ENCODE data around the gene HOXA5. TPM values are rescaled to one million over a fixed set of nuclear protein-coding genes. Genes with fewer than 3 reads are reported as not detected.

Gene HOXA5
- total and polyA plus RNA-seq, 8 donors = 2.9 to 53.1 (median 10.7) TPM

GRCh38 chr7:27103489-27104226 is 39.8 kb downstream of the HOXA5 start:
- peaks cover 0 to 47% (median 15%) of the 10 kb centered on the region in 4 donors for H3K4me1 ChIP-seq
- peaks cover 6 to 98% (median 68%) of the 10 kb centered on the region in 3 donors for H3K27me3 ChIP-seq
- intact Hi-C loops (cut with DNase I; ENCODE audit: low total_unique reads) = no loop called here
- DNase-seq = peak in 1 of 2 donors; percentile 72
- H3K27ac ChIP-seq = peak overlapping the region; percentile 37 to 99 (median 94)
- peak overlapping the region; percentile 41 to 81 (median 52) for H3K4me3 ChIP-seq
- H3K9me3 ChIP-seq = peaks cover 0 to 4% (median 0%) of the 10 kb centered on the region in 4 donors
- no peaks in the 10 kb centered on the region for H3K36me3 ChIP-seq
- WGBS, 5 donors = 24 to 47% (median 38%) methylated on average over 33 to 35 of the region's 35 CpGs
- no peak for TF ChIP-seq POLR2A (IDR thresholded peaks at IDR 0.05)
- peak in 1 of 3 donors; percentile 10 for TF ChIP-seq POLR2AphosphoS5 (IDR thresholded peaks at IDR 0.05)
- no peak for TF ChIP-seq CTCF (IDR thresholded peaks at IDR 0.05)
- no peak for TF ChIP-seq EP300 (IDR thresholded peaks at IDR 0.05)

- peak within 1 kb of the TSS; percentile 41 to 81 (median 52) for H3K4me3 ChIP-seq
- DNase-seq = peak in 1 of 2 donors; percentile 86
- peak within 1 kb of the TSS; percentile 86 to 99 (median 94) for H3K27ac ChIP-seq
- 19 to 35% (median 25%) methylated on average over 29 of the region's 29 CpGs for WGBS, 5 donors
- intact Hi-C loops (cut with DNase I; ENCODE audit: low total_unique reads) = no loop called here
- H3K27me3 ChIP-seq = peaks cover 6 to 98% (median 69%) of the 10 kb centered on the region in 3 donors
- TF ChIP-seq CTCF (IDR thresholded peaks at IDR 0.05) (no peak), POLR2A (IDR thresholded peaks at IDR 0.05) (no peak), POLR2AphosphoS5 (IDR thresholded peaks at IDR 0.05) (peak in 1 of 3 donors; percentile 55), EP300 (IDR thresholded peaks at IDR 0.05) (no peak)
- peaks cover 0 to 4% (median 0%) of the 10 kb centered on the region in 4 donors for H3K9me3 ChIP-seq
- peaks cover under 1 to 46% (median 22%) of the 10 kb centered on the region in 4 donors for H3K4me1 ChIP-seq
- H3K36me3 ChIP-seq = no peaks in the 10 kb centered on the region
Observed at GRCh38 chr7:27102581-27103442, 40.7 kb downstream of the HOXA5 start, which contains the start of gene HOXA2. Gene HOXA2, minus strand, starts transcription at chr7:27102683. Its CDS starts 183 bp downstream, at chr7:27102500.

GRCh38 chr7:27101957-27102580 is 41.4 kb downstream of the HOXA5 start:
- H3K36me3 ChIP-seq = no peaks in the 10 kb centered on the region
- WGBS, 5 donors = 1 to 9% (median 7%) methylated on average over 22 to 39 of the region's 39 CpGs
- H3K4me1 ChIP-seq = peaks cover 8 to 53% (median 26%) of the 10 kb centered on the region in 4 donors
- H3K27me3 ChIP-seq = peaks cover 6 to 97% (median 72%) of the 10 kb centered on the region in 3 donors
- H3K4me3 ChIP-seq = peak overlapping the region; percentile 41 to 81 (median 52)
- TF ChIP-seq EP300 (IDR thresholded peaks at IDR 0.05) (no peak), CTCF (IDR thresholded peaks at IDR 0.05) (no peak), POLR2AphosphoS5 (IDR thresholded peaks at IDR 0.05) (no peak), POLR2A (IDR thresholded peaks at IDR 0.05) (no peak)
- intact Hi-C loops (cut with DNase I; ENCODE audit: low total_unique reads) = no loop called here
- peak overlapping the region; percentile 86 to 99 (median 94) for H3K27ac ChIP-seq
- H3K9me3 ChIP-seq = peaks cover 0 to 4% (median 0%) of the 10 kb centered on the region in 4 donors
- DNase-seq = peak in 1 of 2 donors; percentile 63
